Adrenal gland (tissue), 12 donors: Measurements from ENCODE around the gene TBX15. TPM values are rescaled to one million over a fixed set of nuclear protein-coding genes. Genes with fewer than 3 reads are reported as not detected.

ENCODE experiments used
- DNase-seq, 7 donors: peaks; one replicate each; pipeline ENCODE4 v3.0.0-alpha.2; 2019 to 2020
- H3K27ac ChIP-seq, 5 donors: fragments of 200-600 bp; sonication (generic) in 4 of 5; 1 replicate in 3 of 5; 2 replicates in 2 of 5; pipeline versions ENCODE4 v1.5.1 to v1.8.0; 2016 to 2020; ENCODE audit warnings: mild to moderate bottlenecking in 1 of 5
- H3K27me3 ChIP-seq: fragments of 200-600 bp; 2 replicates; pipeline ENCODE4 v1.8.0; 2021
- H3K36me3 ChIP-seq, 2 donors: fragments of 200-600 bp; replicated peaks in 1 of 2; 1 replicate in 1 of 2; 2 replicates in 1 of 2; pipeline versions ENCODE4 v1.5.1 to v1.8.0; 2018 to 2022
- H3K4me1 ChIP-seq, 2 donors: fragments of 200-600 bp; replicated peaks in 1 of 2; 1 replicate in 1 of 2; 2 replicates in 1 of 2; pipeline versions ENCODE4 v1.5.1 to v1.8.0; 2018 to 2021
- H3K4me3 ChIP-seq, 4 donors: fragments of 200-600 bp; sonication (generic) in 3 of 4; one replicate each; pipeline ENCODE4 v1.5.1; 2016 to 2018
- H3K9me3 ChIP-seq, 3 donors: fragments of 200-600 bp; sonication (generic) in 1 of 3; replicated peaks in 1 of 3; 1 replicate in 2 of 3; 2 replicates in 1 of 3; pipeline versions ENCODE4 v1.5.1 to v1.8.0; 2016 to 2021
- POLR2A ChIP-seq, 2 donors: fragments of 450-650 bp; IDR thresholded peaks; one replicate each; pipeline ENCODE4 v1.6.1; 2017; ENCODE audit warnings: antibody characterized with exemption in 2 of 2, mild to moderate bottlenecking in 2 of 2, moderate library complexity in 1 of 2
- WGBS, 4 donors: extraction: QIAGEN DNeasy Blood & Tissue Kit in 2 of 4; methylation state at CpG; one replicate each; pipeline versions ENCODE4 v1.1.5 to v1.1.7; 2013 to 2017; 5-methylcytosine and 5-hydroxymethylcytosine counted together
- intact Hi-C, 2 donors: fragments of 100-400 bp; cut with DNase I; formaldehyde crosslinking; loops; one replicate each; pipeline versions ENCODE4 v1.14.1 to v1.15.0; 2022 to 2023
- polyA plus RNA-seq, 3 donors: library from polyadenylated mRNA; stranded (reverse); fragments of 200-250 nt in 2 of 3; fragments of 350-450 nt in 1 of 3; fragmentation: Illumina TruSeq in 1 of 3; extraction: RNeasy Lipid Tissue Mini Kit (QIAGEN cat#74804) in 1 of 3; gene quantifications; one replicate each; pipeline ENCODE4 v1.2.3, GENCODE V29; 2013 to 2014
- total RNA-seq, 9 donors: library from RNA; depleted of rRNA in 4 of 9; stranded (reverse); fragments of >200 nt in 4 of 9; fragments of 120-200 nt in 1 of 9; fragmentation: NEBNext Ultra II Directional in 1 of 9; extraction: Animal tissue kit (Norgen Biotek cat#: 25700) in 1 of 9; gene quantifications; one replicate each; pipeline versions ENCODE4 v1.1.0 to v1.2.4, GENCODE V29; 2013 to 2023
- TF ChIP-seq, protein P1 (sequence below), 6 experiments: fragments of 450-650 bp in 4 of 6; fragments of 200-600 bp in 2 of 6; sonication (generic) in 1 of 6; IDR thresholded peaks; 1 replicate in 5 of 6; 2 replicates in 1 of 6; pipeline versions ENCODE4 v1.5.1 to v1.8.0; 2016 to 2021; ENCODE audit warnings: antibody characterized with exemption in 6 of 6, mild to moderate bottlenecking in 2 of 6, moderate library complexity in 1 of 6
- donor health status: healthy with polysubstance abuse.
- donor health status: Bipolar disorder and iron deficiency.
- donor health status: DM: yes; HTN: yes; CAD: no.
- donor health status: DM: no; HTN: no; CAD: no.
- donor health status: DM: no; HTN: no; CAD: no.
- donor health status: DM: yes; HTN: yes; CAD: no.

TBX15 gene
- total and polyA plus RNA-seq, 12 donors, result 0.06 to 0.48 (median 0.15) TPM; not detected in 2

DNA sequence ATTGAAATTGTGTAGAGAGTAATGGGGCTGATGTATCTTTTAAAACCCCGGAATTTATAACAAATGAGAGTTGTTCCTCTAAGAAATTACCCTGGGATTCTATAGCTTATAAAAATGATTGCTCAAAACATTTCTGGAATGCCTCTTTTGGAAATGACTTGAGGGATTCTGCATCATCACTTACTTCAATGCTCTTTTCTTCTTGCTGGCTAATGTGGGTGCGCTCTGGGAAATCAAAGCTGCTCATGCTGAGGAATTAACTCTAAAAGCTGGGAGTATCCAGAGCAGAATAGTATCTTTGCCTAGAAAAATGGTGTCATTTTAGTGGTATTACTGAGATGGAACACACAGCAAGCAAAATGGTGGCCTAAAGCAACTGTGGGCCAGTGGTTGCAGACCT lies 23.0 kb upstream of the TBX15 start:
- 95 to 98% (median 97%) methylated on average over 2 of the region's 2 CpGs for WGBS, 4 donors

DNA sequence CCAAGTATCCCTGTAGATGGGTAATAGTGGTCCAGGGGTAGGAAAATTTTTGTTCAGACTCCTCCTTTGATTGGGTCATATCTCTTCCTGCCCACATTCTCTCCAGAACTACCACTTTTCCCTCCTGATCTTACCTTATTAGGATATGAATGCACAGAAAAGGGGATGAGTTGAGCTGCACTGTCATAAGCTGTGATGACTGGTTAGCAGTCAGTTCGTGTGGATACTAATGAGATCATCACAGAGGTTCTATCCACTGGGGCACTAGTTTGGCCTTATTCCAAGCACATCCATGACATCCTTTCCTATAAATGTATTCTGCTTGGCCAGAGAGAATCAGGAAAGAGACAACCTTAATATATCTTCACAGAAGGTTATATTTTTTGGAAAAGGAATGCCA lies 22.1 kb upstream of the TBX15 start:
- H3K36me3 ChIP-seq, result no peaks in the 10 kb centered on the region
- DNase-seq, result no peak
- H3K27me3 ChIP-seq, result peaks cover 29% of the 10 kb centered on the region
- H3K4me3 ChIP-seq, result no peak overlapping the region
- WGBS, 4 donors, result 55 to 78% (median 73%) methylated on average over 1 of the region's 1 CpG
- intact Hi-C loops, result no loop called here
- H3K27ac ChIP-seq, result no peak overlapping the region
- H3K9me3 ChIP-seq, result no peaks in the 10 kb centered on the region
- TF ChIP-seq POLR2A (IDR thresholded peaks at IDR 0.05), result no peak
- TF ChIP-seq, protein P1, sequence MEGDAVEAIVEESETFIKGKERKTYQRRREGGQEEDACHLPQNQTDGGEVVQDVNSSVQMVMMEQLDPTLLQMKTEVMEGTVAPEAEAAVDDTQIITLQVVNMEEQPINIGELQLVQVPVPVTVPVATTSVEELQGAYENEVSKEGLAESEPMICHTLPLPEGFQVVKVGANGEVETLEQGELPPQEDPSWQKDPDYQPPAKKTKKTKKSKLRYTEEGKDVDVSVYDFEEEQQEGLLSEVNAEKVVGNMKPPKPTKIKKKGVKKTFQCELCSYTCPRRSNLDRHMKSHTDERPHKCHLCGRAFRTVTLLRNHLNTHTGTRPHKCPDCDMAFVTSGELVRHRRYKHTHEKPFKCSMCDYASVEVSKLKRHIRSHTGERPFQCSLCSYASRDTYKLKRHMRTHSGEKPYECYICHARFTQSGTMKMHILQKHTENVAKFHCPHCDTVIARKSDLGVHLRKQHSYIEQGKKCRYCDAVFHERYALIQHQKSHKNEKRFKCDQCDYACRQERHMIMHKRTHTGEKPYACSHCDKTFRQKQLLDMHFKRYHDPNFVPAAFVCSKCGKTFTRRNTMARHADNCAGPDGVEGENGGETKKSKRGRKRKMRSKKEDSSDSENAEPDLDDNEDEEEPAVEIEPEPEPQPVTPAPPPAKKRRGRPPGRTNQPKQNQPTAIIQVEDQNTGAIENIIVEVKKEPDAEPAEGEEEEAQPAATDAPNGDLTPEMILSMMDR (IDR thresholded peaks at IDR 0.05), result no peak
- peaks cover 8 to 14% of the 10 kb centered on the region in 2 donors for H3K4me1 ChIP-seq

More for the DNA sequence above, 23.0 kb upstream of the TBX15 start:
- TF ChIP-seq, protein P1 (IDR thresholded peaks at IDR 0.05), result no peak
- TF ChIP-seq POLR2A (IDR thresholded peaks at IDR 0.05), result no peak
- no peak overlapping the region for H3K27ac ChIP-seq
- no peaks in the 10 kb centered on the region for H3K9me3 ChIP-seq
- DNase-seq, result no peak
- peaks cover 20% of the 10 kb centered on the region for H3K27me3 ChIP-seq
- no peaks in the 10 kb centered on the region for H3K36me3 ChIP-seq
- intact Hi-C loops, result no loop called here
- peaks cover 8 to 14% of the 10 kb centered on the region in 2 donors for H3K4me1 ChIP-seq
- no peak overlapping the region for H3K4me3 ChIP-seq

DNA sequence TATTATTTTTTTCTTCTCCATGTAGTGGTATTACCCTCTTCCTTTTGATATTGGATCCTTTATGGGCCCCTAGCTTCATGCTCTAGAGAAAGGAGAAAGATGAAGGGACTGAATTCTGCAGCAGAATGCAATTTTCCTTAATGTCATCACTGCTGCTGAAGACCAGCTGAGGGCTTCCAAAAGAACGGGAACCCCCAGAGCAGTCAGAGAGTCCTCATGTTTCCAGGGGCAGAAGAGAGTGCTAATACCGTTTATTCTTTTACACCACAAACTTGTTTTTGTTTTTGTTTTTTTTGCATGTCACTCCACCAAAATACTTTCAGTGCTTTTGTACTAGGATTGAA lies 21.1 kb upstream of the TBX15 start:
- peaks cover 38% of the 10 kb centered on the region for H3K27me3 ChIP-seq
- DNase-seq, result no peak
- H3K9me3 ChIP-seq, result no peaks in the 10 kb centered on the region
- H3K4me3 ChIP-seq, result no peak overlapping the region
- H3K27ac ChIP-seq, result no peak overlapping the region
- H3K36me3 ChIP-seq, result no peaks in the 10 kb centered on the region
- WGBS, 4 donors, result 18 to 31% (median 21%) methylated on average over 2 of the region's 2 CpGs
- intact Hi-C loops, result loop anchor here in 1 of 2 donors (10.0 kb wide), 1 partner anchor 854 kb away; no protein-coding TSS in a partner anchor
- H3K4me1 ChIP-seq, result peaks cover 8 to 14% of the 10 kb centered on the region in 2 donors
- TF ChIP-seq, protein P1 (IDR thresholded peaks at IDR 0.05), result no peak
- TF ChIP-seq POLR2A (IDR thresholded peaks at IDR 0.05), result no peak

DNA sequence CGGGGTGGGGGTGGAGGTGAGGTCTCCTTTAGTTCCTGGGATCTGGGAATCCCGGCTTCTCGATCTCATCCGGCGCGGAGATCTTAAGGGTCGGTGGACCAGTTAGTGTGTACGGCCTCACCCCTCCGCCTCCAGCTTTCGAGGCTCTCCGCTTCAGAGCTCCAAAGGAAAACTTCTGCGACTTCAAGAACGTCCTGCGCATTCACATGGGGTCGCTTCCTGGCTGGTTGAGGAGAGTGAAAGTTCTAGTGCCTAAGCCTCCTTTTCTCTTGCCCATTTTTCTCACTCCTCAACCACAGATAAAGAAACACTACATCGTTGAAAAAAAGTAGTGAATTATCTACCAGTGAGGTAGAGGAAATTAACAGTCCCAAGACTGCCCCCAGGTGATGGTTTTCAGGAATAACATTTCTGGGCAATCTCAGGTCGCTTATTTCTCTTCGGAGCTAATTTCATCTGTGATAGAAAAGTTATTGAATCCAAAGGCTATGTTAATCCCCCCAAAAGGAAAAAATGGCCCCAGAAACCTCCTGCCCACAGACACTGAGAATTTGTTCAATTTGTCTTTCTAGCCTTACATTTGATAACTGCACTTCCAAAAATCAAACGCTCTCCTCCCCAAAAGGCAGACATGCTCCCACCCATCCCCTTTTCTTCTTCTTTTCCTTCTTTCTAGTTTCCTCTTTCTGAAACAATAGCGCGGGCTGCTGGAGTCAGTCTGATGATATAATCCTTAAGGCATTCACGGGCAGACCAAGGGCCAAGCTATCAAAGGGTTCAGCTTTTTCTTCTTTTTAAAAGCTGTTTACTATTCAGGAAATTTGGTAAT lies 20.6 kb upstream of the TBX15 start:
- Histone ChIP-seq H3K4me3 (peak overlapping the region in 1 of 4 donors; percentile 27), H3K27ac (no peak overlapping the region), H3K36me3 (no peaks in the 10 kb centered on the region), H3K4me1 (peaks cover 8 to 14% of the 10 kb centered on the region in 2 donors), H3K9me3 (no peaks in the 10 kb centered on the region), H3K27me3 (peaks cover 44% of the 10 kb centered on the region)
- intact Hi-C loops, result loop anchor here in 1 of 2 donors (10.0 kb wide), 1 partner anchor 854 kb away; no protein-coding TSS in a partner anchor
- 4 to 8% (median 6%) methylated on average over 8 to 22 of the region's 22 CpGs for WGBS, 4 donors
- DNase-seq, result peak in 6 of 7 donors; percentile 26 to 64 (median 40)
- no peak for TF ChIP-seq POLR2A (IDR thresholded peaks at IDR 0.05)
- TF ChIP-seq, protein P1 (IDR thresholded peaks at IDR 0.05), result peak; percentile 32 to 61 (median 54)
